H9 (cell line): Measurements from ENCODE around the gene MXRA5. TPM values are rescaled to one million over a fixed set of nuclear protein-coding genes. Genes with fewer than 3 reads are reported as not detected.

Experiments
- DNase-seq: peaks from one replicate; pipeline ENCODE4 v3.0.0-alpha.2; 2017
- H2AFZ ChIP-seq: one replicate; pipeline ENCODE4 v1.6.1; 2013; ENCODE audit warnings: mild to moderate bottlenecking, low read length, control low read depth, moderate library complexity
- H2AK5ac ChIP-seq: 2 replicates; pipeline ENCODE4 v1.6.1; 2013; ENCODE audit warnings: low read length, control low read depth, mixed read lengths; ENCODE audit not compliant: insufficient read length
- H2BK120ac ChIP-seq: one replicate; pipeline ENCODE4 v1.6.1; 2013; ENCODE audit warnings: low read depth, mild to moderate bottlenecking, low read length, control low read depth, inconsistent platforms; ENCODE audit not compliant: poor library complexity, severe bottlenecking
- H2BK12ac ChIP-seq: 2 replicates; pipeline ENCODE4 v1.6.1; 2013; ENCODE audit warnings: low read length, control low read depth, mixed read lengths, low read depth; ENCODE audit not compliant: insufficient read length
- H2BK15ac ChIP-seq: 2 replicates; pipeline ENCODE4 v1.6.1; 2013; ENCODE audit warnings: low read depth, low read length, control low read depth
- H2BK20ac ChIP-seq: one replicate; pipeline ENCODE4 v1.6.1; 2013; ENCODE audit warnings: low read depth, mild to moderate bottlenecking, low read length, control low read depth, inconsistent platforms; ENCODE audit not compliant: poor library complexity, severe bottlenecking
- H2BK5ac ChIP-seq: 2 replicates; pipeline ENCODE4 v1.6.1; 2013; ENCODE audit warnings: low read length, control low read depth, mixed read lengths; ENCODE audit not compliant: insufficient read length
- H3K14ac ChIP-seq: 2 replicates; pipeline ENCODE4 v1.6.1; 2013; ENCODE audit warnings: low read length, control low read depth; ENCODE audit not compliant: insufficient read depth
- H3K18ac ChIP-seq: 2 replicates; pipeline ENCODE4 v1.6.1; 2013; ENCODE audit warnings: low read depth, mild to moderate bottlenecking, mixed read lengths, low read length, control low read depth; ENCODE audit not compliant: insufficient read length
- H3K23ac ChIP-seq: 2 replicates; pipeline ENCODE4 v1.6.1; 2013; ENCODE audit warnings: low read length, control low read depth, mixed read lengths, low read depth; ENCODE audit not compliant: insufficient read length
- H3K23me2 ChIP-seq: 2 replicates; pipeline ENCODE4 v1.6.1; 2013; ENCODE audit warnings: low read depth, mild to moderate bottlenecking, mixed read lengths, low read length, control low read depth; ENCODE audit not compliant: insufficient read length, poor library complexity, severe bottlenecking
- H3K27ac ChIP-seq: 2 replicates; pipeline ENCODE4 v1.5.1; 2013; ENCODE audit warnings: low read length, control low read depth, mixed read lengths, low read depth; ENCODE audit not compliant: insufficient read length
- H3K27me3 ChIP-seq: 2 replicates; pipeline ENCODE4 v1.6.1; 2013; ENCODE audit warnings: low read length, control low read depth, inconsistent platforms; ENCODE audit not compliant: insufficient read depth
- H3K4ac ChIP-seq: 2 replicates; pipeline ENCODE4 v1.6.1; 2013; ENCODE audit warnings: low read depth, mild to moderate bottlenecking, control low read depth, inconsistent platforms, low read length, moderate library complexity
- H3K4me1 ChIP-seq: 2 replicates; pipeline ENCODE4 v1.6.1; 2013; ENCODE audit warnings: low read length, control low read depth, inconsistent platforms; ENCODE audit not compliant: insufficient read depth
- H3K4me2 ChIP-seq: 2 replicates; pipeline ENCODE4 v1.6.1; 2013; ENCODE audit warnings: low read length, control low read depth, mixed read lengths; ENCODE audit not compliant: insufficient read length, insufficient read depth
- H3K56ac ChIP-seq: 2 replicates; pipeline ENCODE4 v1.6.1; 2013; ENCODE audit warnings: low read depth, mild to moderate bottlenecking, mixed read lengths, low read length, control low read depth; ENCODE audit not compliant: insufficient read length
- H3K79me1 ChIP-seq: 2 replicates; pipeline ENCODE4 v1.6.1; 2013; ENCODE audit warnings: low read depth, mild to moderate bottlenecking, moderate library complexity, low read length, control low read depth, inconsistent platforms; ENCODE audit not compliant: insufficient read depth, poor library complexity, severe bottlenecking
- H3K79me2 ChIP-seq: 2 replicates; pipeline ENCODE4 v1.6.1; 2013; ENCODE audit warnings: low read length, control low read depth, inconsistent platforms; ENCODE audit not compliant: insufficient read depth
- H3K9ac ChIP-seq: 2 replicates; pipeline ENCODE4 v1.6.1; 2013; ENCODE audit warnings: low read length, control low read depth, mixed read lengths; ENCODE audit not compliant: insufficient read length; ENCODE audit errors: extremely low read depth
- H3K9me3 ChIP-seq: one replicate; pipeline ENCODE4 v1.6.1; 2013; ENCODE audit warnings: low read depth, low read length, inconsistent platforms; ENCODE audit not compliant: control insufficient read depth
- H3T11ph ChIP-seq: one replicate; pipeline ENCODE4 v1.6.1; 2013; ENCODE audit warnings: mild to moderate bottlenecking, low read length, control low read depth, inconsistent platforms
- H4K20me1 ChIP-seq: one replicate; pipeline ENCODE4 v1.6.1; 2013; ENCODE audit not compliant: control insufficient read depth, insufficient read length, insufficient read depth
- H4K5ac ChIP-seq: 2 replicates; pipeline ENCODE4 v1.6.1; 2013; ENCODE audit warnings: low read depth, mild to moderate bottlenecking, mixed read lengths, low read length, control low read depth; ENCODE audit not compliant: insufficient read length
- H4K8ac ChIP-seq: replicated peaks from 2 replicates; pipeline ENCODE4 v1.6.1; 2013; ENCODE audit warnings: low read length, control low read depth, mixed read lengths, low read depth; ENCODE audit not compliant: insufficient read length
- H4K91ac ChIP-seq: 2 replicates; pipeline ENCODE4 v1.6.1; 2013; ENCODE audit warnings: low read depth, mild to moderate bottlenecking, moderate library complexity, mixed read lengths, low read length, control low read depth; ENCODE audit not compliant: insufficient read length
- H3K27ac Mint-ChIP-seq, 3 experiments: 2 replicates in 2 of 3; 3 replicates in 1 of 3; pipeline ENCODE4 v1.8.0; 2020 to 2021; ENCODE audit warnings: mixed read lengths in 3 of 3, mild to moderate bottlenecking in 1 of 3, moderate library complexity in 1 of 3
- H3K27me3 Mint-ChIP-seq: 2 replicates; pipeline ENCODE4 v1.8.0; 2021; ENCODE audit warnings: low read depth, mild to moderate bottlenecking, moderate library complexity, mixed read lengths
- H3K36me3 Mint-ChIP-seq, 3 experiments: 2 replicates in 2 of 3; 3 replicates in 1 of 3; pipeline ENCODE4 v1.8.0; 2020 to 2021; ENCODE audit warnings: low read depth in 3 of 3, mixed read lengths in 3 of 3; ENCODE audit not compliant: insufficient read depth in 1 of 3
- H3K4me1 Mint-ChIP-seq, 2 experiments: 2 replicates each; pipeline ENCODE4 v1.8.0; 2020; ENCODE audit warnings: mixed read lengths in 2 of 2
- H3K4me3 Mint-ChIP-seq, 2 experiments: 2 replicates in 1 of 2; 3 replicates in 1 of 2; pipeline ENCODE4 v1.8.0; 2020 to 2021; ENCODE audit warnings: mild to moderate bottlenecking in 2 of 2, mixed read lengths in 2 of 2, moderate library complexity in 1 of 2
- H3K9me3 Mint-ChIP-seq, 2 experiments: 2 replicates in 1 of 2; 3 replicates in 1 of 2; pipeline ENCODE4 v1.8.0; 2020; ENCODE audit warnings: mild to moderate bottlenecking in 2 of 2, mixed read lengths in 2 of 2, moderate library complexity in 1 of 2
- WGBS: extraction: QIAGEN DNeasy Blood & Tissue Kit; methylation state at CpG from one replicate; pipeline ENCODE4 v1.1.7; 2013; ENCODE audit warnings: missing lambda C conversion rate, low lambda C conversion rate, mixed read lengths; ENCODE audit not compliant: insufficient read length; ENCODE audit errors: extremely low coverage; 5-methylcytosine and 5-hydroxymethylcytosine counted together
- total RNA-seq: library from RNA; stranded (reverse); gene quantifications from 2 replicates; pipeline ENCODE4 v1.2.1, GENCODE V29; 2021
- TF ChIP-seq, protein P1 (sequence below): fragments of 200-600 bp; sonication (generic); conservative IDR thresholded peaks from 3 replicates; pipeline ENCODE4 v1.8.0; 2021; ENCODE audit warnings: antibody characterized with exemption, mild to moderate bottlenecking

The MXRA5 gene
- total RNA-seq, 1 experiment from 2014 or later = 1.0 TPM

GRCh38 chrX:3371163-3371562 is 24.7 kb upstream of the MXRA5 start:
- Histone ChIP-seq H3K27ac (no peak overlapping the region), H4K5ac (no peak overlapping the region), H3K14ac (no peak overlapping the region), H3T11ph (no peak overlapping the region), H4K8ac (no peak overlapping the region), H4K20me1 (no peaks in the 10 kb centered on the region), H3K27me3 (no peaks in the 10 kb centered on the region), H2BK12ac (no peak overlapping the region), H3K4ac (no peak overlapping the region), H3K23me2 (no peaks in the 10 kb centered on the region), H3K9me3 (no peaks in the 10 kb centered on the region), H3K79me2 (no peaks in the 10 kb centered on the region), H2BK5ac (no peak overlapping the region), H4K91ac (no peak overlapping the region), H3K23ac (no peak overlapping the region), H2BK20ac (no peak overlapping the region), H2BK120ac (no peak overlapping the region), H2AK5ac (no peak overlapping the region), H3K4me2 (no peak overlapping the region), H3K4me1 (no peaks in the 10 kb centered on the region), H3K56ac (no peak overlapping the region), H3K18ac (no peak overlapping the region), H2BK15ac (no peak overlapping the region), H3K9ac (no peak overlapping the region), H2AFZ (no peak overlapping the region), H3K79me1 (no peaks in the 10 kb centered on the region)
- TF ChIP-seq, protein P1, sequence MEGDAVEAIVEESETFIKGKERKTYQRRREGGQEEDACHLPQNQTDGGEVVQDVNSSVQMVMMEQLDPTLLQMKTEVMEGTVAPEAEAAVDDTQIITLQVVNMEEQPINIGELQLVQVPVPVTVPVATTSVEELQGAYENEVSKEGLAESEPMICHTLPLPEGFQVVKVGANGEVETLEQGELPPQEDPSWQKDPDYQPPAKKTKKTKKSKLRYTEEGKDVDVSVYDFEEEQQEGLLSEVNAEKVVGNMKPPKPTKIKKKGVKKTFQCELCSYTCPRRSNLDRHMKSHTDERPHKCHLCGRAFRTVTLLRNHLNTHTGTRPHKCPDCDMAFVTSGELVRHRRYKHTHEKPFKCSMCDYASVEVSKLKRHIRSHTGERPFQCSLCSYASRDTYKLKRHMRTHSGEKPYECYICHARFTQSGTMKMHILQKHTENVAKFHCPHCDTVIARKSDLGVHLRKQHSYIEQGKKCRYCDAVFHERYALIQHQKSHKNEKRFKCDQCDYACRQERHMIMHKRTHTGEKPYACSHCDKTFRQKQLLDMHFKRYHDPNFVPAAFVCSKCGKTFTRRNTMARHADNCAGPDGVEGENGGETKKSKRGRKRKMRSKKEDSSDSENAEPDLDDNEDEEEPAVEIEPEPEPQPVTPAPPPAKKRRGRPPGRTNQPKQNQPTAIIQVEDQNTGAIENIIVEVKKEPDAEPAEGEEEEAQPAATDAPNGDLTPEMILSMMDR = no peak
- H3K27me3 Mint-ChIP-seq = peaks cover 1% of the 10 kb centered on the region; the same call in 1 of the 2 replicates
- H3K4me3 Mint-ChIP-seq = no peak overlapping the region
- DNase-seq = no peak
- peaks cover 0 to 11% of the 10 kb centered on the region in 2 experiments; a peak in 4 of 5 replicates for H3K9me3 Mint-ChIP-seq
- WGBS = no CpG with 5 or more reads among the region's 4 CpGs
- H3K4me1 Mint-ChIP-seq = no peaks in the 10 kb centered on the region
- no peak overlapping the region for H3K27ac Mint-ChIP-seq
- H3K36me3 Mint-ChIP-seq = no peaks in the 10 kb centered on the region
